ENCODE results near the gene TRAP1. TPM values are rescaled to one million over a fixed set of nuclear protein-coding genes. Genes with fewer than 3 reads are reported as not detected.

Gene TRAP1
- polyA plus RNA-seq, 1 donor from 2014 or later, result 73.0 TPM

- no peak overlapping the region for H2AFZ ChIP-seq (ENCODE audit: low read depth, low read length)
- H3K79me2 ChIP-seq (replicated peaks; ENCODE audit: insufficient read depth, low read length), result peaks cover 17% of the 10 kb centered on the region
- H3K27me3 ChIP-seq (ENCODE audit: insufficient read depth, low read depth, low read length), result no peaks in the 10 kb centered on the region
- no peaks in the 10 kb centered on the region for H3K36me3 ChIP-seq (ENCODE audit: insufficient read depth, low read length)
- H3K9me2 ChIP-seq (ENCODE audit: insufficient read depth, low read length), result no peaks in the 10 kb centered on the region
- H3K9me3 ChIP-seq (ENCODE audit: low read length), result no peaks in the 10 kb centered on the region
- no peak overlapping the region for H3K9ac ChIP-seq (ENCODE audit: low read length)
- H3K4me3 ChIP-seq (ENCODE audit: low read length), result no peak overlapping the region
- no peaks in the 10 kb centered on the region for H4K20me1 ChIP-seq (ENCODE audit: insufficient read depth)
- H3K4me2 ChIP-seq (ENCODE audit: low read length), result no peak overlapping the region
- TF ChIP-seq MXI1 (conservative IDR thresholded peaks at IDR 0.05; ENCODE audit: poor library complexity, severe bottlenecking) (no peak), TAF1 (IDR thresholded peaks at IDR 0.05; ENCODE audit: low read depth) (no peak), EP300 (conservative IDR thresholded peaks at IDR 0.05; ENCODE audit: poor library complexity, severe bottlenecking) (no peak), EZH2 (IDR thresholded peaks at IDR 0.05; ENCODE audit: borderline replicate concordance, insufficient read depth, low read length, poor library complexity, severe bottlenecking) (no peak), SMC3 (conservative IDR thresholded peaks at IDR 0.05; ENCODE audit: poor library complexity) (no peak), RAD21 (conservative IDR thresholded peaks at IDR 0.05) (no peak), REST (IDR thresholded peaks at IDR 0.05; ENCODE audit: borderline replicate concordance) (no peak), CTCF (IDR thresholded peaks at IDR 0.05; ENCODE audit: poor library complexity, severe bottlenecking) (no peak), POLR2AphosphoS5 (IDR thresholded peaks at IDR 0.05) (no peak)
- H3K27ac ChIP-seq (ENCODE audit: low read length), result no peak overlapping the region
- no peaks in the 10 kb centered on the region for H3F3A ChIP-seq (ENCODE audit: insufficient read depth, low read length, poor library complexity, severe bottlenecking)
Observed at GRCh38 chr16:3618769-3619141, 98.6 kb downstream of the TRAP1 start.

GRCh38 chr16:3612510-3613466 is 104.5 kb downstream of the TRAP1 start:
- no peaks in the 10 kb centered on the region for H3K36me3 ChIP-seq (ENCODE audit: insufficient read depth, low read length)
- H3K4me3 ChIP-seq (ENCODE audit: low read length), result peak overlapping the region; percentile 97
- H3K27me3 ChIP-seq (ENCODE audit: insufficient read depth, low read depth, low read length), result no peaks in the 10 kb centered on the region
- no peak overlapping the region for H3K27ac ChIP-seq (ENCODE audit: low read length)
- TF ChIP-seq POLR2AphosphoS5 (IDR thresholded peaks at IDR 0.05) (no peak), SMC3 (conservative IDR thresholded peaks at IDR 0.05; ENCODE audit: poor library complexity) (no peak), TAF1 (IDR thresholded peaks at IDR 0.05; ENCODE audit: low read depth) (no peak), EZH2 (IDR thresholded peaks at IDR 0.05; ENCODE audit: borderline replicate concordance, insufficient read depth, low read length, poor library complexity, severe bottlenecking) (no peak), CTCF (IDR thresholded peaks at IDR 0.05; ENCODE audit: poor library complexity, severe bottlenecking) (no peak), REST (IDR thresholded peaks at IDR 0.05; ENCODE audit: borderline replicate concordance) (no peak), MXI1 (conservative IDR thresholded peaks at IDR 0.05; ENCODE audit: poor library complexity, severe bottlenecking) (no peak), RAD21 (conservative IDR thresholded peaks at IDR 0.05) (no peak), EP300 (conservative IDR thresholded peaks at IDR 0.05; ENCODE audit: poor library complexity, severe bottlenecking) (no peak)
- H2AFZ ChIP-seq (ENCODE audit: low read depth, low read length), result no peak overlapping the region
- peak overlapping the region; percentile 71 for H3K9ac ChIP-seq (ENCODE audit: low read length)
- no peaks in the 10 kb centered on the region for H4K20me1 ChIP-seq (ENCODE audit: insufficient read depth)
- peak overlapping the region; percentile 51 for H3K4me2 ChIP-seq (ENCODE audit: low read length)
- H3K9me3 ChIP-seq (ENCODE audit: low read length), result no peaks in the 10 kb centered on the region
- peaks cover 28% of the 10 kb centered on the region for H3K79me2 ChIP-seq (replicated peaks; ENCODE audit: insufficient read depth, low read length)
- H3F3A ChIP-seq (ENCODE audit: insufficient read depth, low read length, poor library complexity, severe bottlenecking), result no peaks in the 10 kb centered on the region
- no peaks in the 10 kb centered on the region for H3K9me2 ChIP-seq (ENCODE audit: insufficient read depth, low read length)
